NB4 (cell line): Measurements from ENCODE around the gene ADCY2.

ENCODE experiments used
- MYC ChIP-seq: IDR thresholded peaks from 2 replicates; pipeline ENCODE4 v1.6.1; 2011; ENCODE audit warnings: low read depth, low read length
- POLR2A ChIP-seq: IDR thresholded peaks from 2 replicates; pipeline ENCODE4 v1.6.1; 2011; ENCODE audit warnings: mild to moderate bottlenecking; ENCODE audit not compliant: insufficient read length; ENCODE audit errors: extremely low read depth
- TF ChIP-seq, protein P1 (sequence below): IDR thresholded peaks from one replicate; pipeline ENCODE4 v1.5.1; 2012; ENCODE audit warnings: low read depth, low read length
- TF ChIP-seq, protein P2 (sequence below): IDR thresholded peaks from 2 replicates; pipeline ENCODE4 v1.6.1; 2011; ENCODE audit warnings: low read depth, low read length

DNA sequence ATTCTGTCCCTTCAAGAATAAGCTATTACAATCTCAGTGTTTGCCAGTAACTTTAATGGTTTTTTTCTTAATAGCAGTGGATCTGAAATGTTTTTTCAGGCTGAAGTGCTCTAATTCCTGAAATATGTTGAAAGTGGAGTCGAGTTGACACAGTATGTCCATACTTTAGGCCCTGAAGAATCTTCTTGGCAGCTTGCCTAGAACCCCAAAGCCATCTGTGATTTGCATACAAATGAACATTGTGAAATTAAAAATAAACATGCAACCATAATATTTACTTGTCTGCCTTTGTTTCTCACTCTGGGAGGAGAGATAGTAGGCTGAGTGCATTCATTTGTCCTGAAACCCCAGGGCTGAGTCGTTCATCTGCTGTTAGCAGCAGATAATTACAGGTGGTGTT is 152.7 kb downstream of the ADCY2 start:
- TF ChIP-seq POLR2A (no peak), MYC (no peak)
- TF ChIP-seq, protein P1, sequence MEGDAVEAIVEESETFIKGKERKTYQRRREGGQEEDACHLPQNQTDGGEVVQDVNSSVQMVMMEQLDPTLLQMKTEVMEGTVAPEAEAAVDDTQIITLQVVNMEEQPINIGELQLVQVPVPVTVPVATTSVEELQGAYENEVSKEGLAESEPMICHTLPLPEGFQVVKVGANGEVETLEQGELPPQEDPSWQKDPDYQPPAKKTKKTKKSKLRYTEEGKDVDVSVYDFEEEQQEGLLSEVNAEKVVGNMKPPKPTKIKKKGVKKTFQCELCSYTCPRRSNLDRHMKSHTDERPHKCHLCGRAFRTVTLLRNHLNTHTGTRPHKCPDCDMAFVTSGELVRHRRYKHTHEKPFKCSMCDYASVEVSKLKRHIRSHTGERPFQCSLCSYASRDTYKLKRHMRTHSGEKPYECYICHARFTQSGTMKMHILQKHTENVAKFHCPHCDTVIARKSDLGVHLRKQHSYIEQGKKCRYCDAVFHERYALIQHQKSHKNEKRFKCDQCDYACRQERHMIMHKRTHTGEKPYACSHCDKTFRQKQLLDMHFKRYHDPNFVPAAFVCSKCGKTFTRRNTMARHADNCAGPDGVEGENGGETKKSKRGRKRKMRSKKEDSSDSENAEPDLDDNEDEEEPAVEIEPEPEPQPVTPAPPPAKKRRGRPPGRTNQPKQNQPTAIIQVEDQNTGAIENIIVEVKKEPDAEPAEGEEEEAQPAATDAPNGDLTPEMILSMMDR = no peak
- TF ChIP-seq, protein P2, sequence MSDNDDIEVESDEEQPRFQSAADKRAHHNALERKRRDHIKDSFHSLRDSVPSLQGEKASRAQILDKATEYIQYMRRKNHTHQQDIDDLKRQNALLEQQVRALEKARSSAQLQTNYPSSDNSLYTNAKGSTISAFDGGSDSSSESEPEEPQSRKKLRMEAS = no peak
